Iris pigment epithelial cell (primary cell): ENCODE results near the gene LILRA5.
"Not testable (repeated sequence)": the region's sequence is repeated elsewhere in the genome, so short reads cannot be mapped to it uniquely, and the experiment has no call there.

Experiments
- DNase-seq: peaks from one replicate; pipeline ENCODE4 v3.0.0-alpha.2; 2011; ENCODE audit warnings: low read depth

LILRA5 gene

GRCh38 chr19:54312436-54313377 lies at the start of gene LILRA5:
Gene LILRA5 (minus strand): TSS chr19:54313166. CDS start chr19:54313019, 147 bp downstream.
- DNase-seq = no peak

- DNase-seq = not testable (repeated sequence)
Measured at GRCh38 chr19:54361680-54362422, 48.9 kb upstream of the LILRA5 start.

- not testable (repeated sequence) for DNase-seq
Measured at GRCh38 chr19:54359149-54359820, 46.3 kb upstream of the LILRA5 start.

GRCh38 chr19:54357381-54357780 lies 44.4 kb upstream of the LILRA5 start:
- no peak for DNase-seq

GRCh38 chr19:54356444-54357056 lies 43.6 kb upstream of the LILRA5 start:
- no peak for DNase-seq

- DNase-seq = no peak
Measured at GRCh38 chr19:54355675-54356074, 42.7 kb upstream of the LILRA5 start.

GRCh38 chr19:54354761-54355160 lies 41.8 kb upstream of the LILRA5 start:
- no peak for DNase-seq

- no peak for DNase-seq
Measured at GRCh38 chr19:54352546-54352945, 39.6 kb upstream of the LILRA5 start.

- no peak for DNase-seq
Measured at GRCh38 chr19:54352041-54352440, 39.1 kb upstream of the LILRA5 start.

- no peak for DNase-seq
Measured at GRCh38 chr19:54351474-54351873, 38.5 kb upstream of the LILRA5 start.

- DNase-seq = no peak
Measured at GRCh38 chr19:54345938-54346386, 33.0 kb upstream of the LILRA5 start.

- no peak for DNase-seq
Measured at GRCh38 chr19:54343868-54344267, 30.9 kb upstream of the LILRA5 start.

- DNase-seq = no peak
Measured at GRCh38 chr19:54341295-54341694, 28.3 kb upstream of the LILRA5 start.

GRCh38 chr19:54339646-54340358 lies 26.8 kb upstream of the LILRA5 start:
- DNase-seq = no peak

GRCh38 chr19:54338521-54338920 lies 25.6 kb upstream of the LILRA5 start:
- no peak for DNase-seq

GRCh38 chr19:54337858-54338230 lies 24.9 kb upstream of the LILRA5 start:
- DNase-seq = no peak

GRCh38 chr19:54336893-54337857 lies 24.2 kb upstream of the LILRA5 start:
- no peak for DNase-seq

GRCh38 chr19:54335979-54336892 lies 23.3 kb upstream of the LILRA5 start:
- DNase-seq = no peak

- DNase-seq = no peak
Measured at GRCh38 chr19:54335164-54335563, 22.2 kb upstream of the LILRA5 start.
